ENCODE results near the gene NDUFB6. TPM values are rescaled to one million over a fixed set of nuclear protein-coding genes. Genes with fewer than 3 reads are reported as not detected.
"Not testable (repeated sequence)": the region's sequence is repeated elsewhere in the genome, so short reads cannot be mapped to it uniquely, and the experiment has no call there.

NDUFB6 gene
- 10 to 100 TPM; 26.2 to 37.4 TPM for polyA plus RNA-seq

DNA sequence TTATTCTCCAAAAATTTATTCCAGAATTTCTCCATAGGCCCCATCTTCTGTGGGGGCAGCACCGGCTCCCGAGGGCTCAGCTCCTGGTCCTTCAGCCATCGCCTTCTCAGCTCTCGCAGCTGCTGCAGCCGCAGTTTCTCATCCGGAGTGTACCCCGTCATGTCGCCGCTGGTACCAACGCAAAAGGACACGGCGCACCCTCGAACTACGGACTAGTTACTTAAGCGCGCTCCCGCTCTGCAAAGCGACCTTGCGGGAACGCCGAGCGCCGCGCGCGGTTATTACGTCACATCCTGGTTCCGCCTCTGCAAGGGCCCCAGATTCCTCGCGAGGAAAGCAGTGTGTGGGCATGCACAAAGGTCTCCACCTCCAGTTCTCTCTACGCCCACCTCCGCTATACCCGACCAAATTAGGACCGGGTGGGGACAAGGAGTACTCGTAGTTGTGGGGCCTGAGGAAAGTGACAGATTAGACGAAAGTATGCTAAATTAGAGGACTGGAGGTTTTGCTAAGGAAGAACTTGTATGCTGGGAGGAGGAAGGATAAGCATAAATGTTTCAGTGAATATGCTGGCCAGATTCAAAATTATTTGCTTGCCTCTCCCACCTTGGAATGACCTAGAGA, at the start of gene NDUFB6:
TSS of gene NDUFB6 (minus strand) at position 260 of the 624 bp plus-strand sequence. CDS start at position 161, 99 bp downstream.
- H3K9me3 ChIP-seq (ENCODE audit: control insufficient read depth in 2 of 2, insufficient read depth in 1 of 2, low read depth in 1 of 2, low read length in 1 of 2), result no peaks in the 10 kb centered on the region
- peak within 1 kb of the TSS; percentile 87 to 98 for H3K4me3 ChIP-seq (ENCODE audit: low read depth in 1 of 2, low read length in 2 of 2)
- no peaks in the 10 kb centered on the region for H3K27me3 ChIP-seq (ENCODE audit: control insufficient read depth in 1 of 2, insufficient read depth in 2 of 2, low read length in 2 of 2)
- 0% methylated on average over 36 of the region's 36 CpGs for whole genome bisulfite sequencing, 2 donors
- H3K36me3 ChIP-seq (ENCODE audit: control insufficient read depth in 2 of 2, insufficient read depth in 2 of 2, low read length in 1 of 2), result peaks cover 0 to 2% of the 10 kb centered on the region in 2 donors
- peak within 1 kb of the TSS; percentile 96 to 97 for H3K27ac ChIP-seq (ENCODE audit: low read depth in 2 of 2, low read length in 1 of 2)
- H3K4me1 ChIP-seq (ENCODE audit: control insufficient read depth in 2 of 2, insufficient read depth in 2 of 2, low read length in 1 of 2), result peaks cover 0 to 2% of the 10 kb centered on the region in 2 donors

- H3K4me3 ChIP-seq (ENCODE audit: low read depth in 1 of 2, low read length in 2 of 2), result no peak overlapping the region
- 73 to 74% methylated on average over 5 of the region's 5 CpGs for WGBS, 2 donors
- no peaks in the 10 kb centered on the region for H3K4me1 ChIP-seq (ENCODE audit: control insufficient read depth in 2 of 2, insufficient read depth in 2 of 2, low read length in 1 of 2)
- no peaks in the 10 kb centered on the region for H3K36me3 ChIP-seq (ENCODE audit: control insufficient read depth in 2 of 2, insufficient read depth in 2 of 2, low read length in 1 of 2)
- no peaks in the 10 kb centered on the region for H3K27me3 ChIP-seq (ENCODE audit: control insufficient read depth in 1 of 2, insufficient read depth in 2 of 2, low read length in 2 of 2)
- no peaks in the 10 kb centered on the region for H3K9me3 ChIP-seq (ENCODE audit: control insufficient read depth in 2 of 2, insufficient read depth in 1 of 2, low read depth in 1 of 2, low read length in 1 of 2)
- no peak overlapping the region for H3K27ac ChIP-seq (ENCODE audit: low read depth in 2 of 2, low read length in 1 of 2)
These were observed 45.3 kb upstream of the NDUFB6 start for GRCh38 chr9:32618261-32618660.

DNA sequence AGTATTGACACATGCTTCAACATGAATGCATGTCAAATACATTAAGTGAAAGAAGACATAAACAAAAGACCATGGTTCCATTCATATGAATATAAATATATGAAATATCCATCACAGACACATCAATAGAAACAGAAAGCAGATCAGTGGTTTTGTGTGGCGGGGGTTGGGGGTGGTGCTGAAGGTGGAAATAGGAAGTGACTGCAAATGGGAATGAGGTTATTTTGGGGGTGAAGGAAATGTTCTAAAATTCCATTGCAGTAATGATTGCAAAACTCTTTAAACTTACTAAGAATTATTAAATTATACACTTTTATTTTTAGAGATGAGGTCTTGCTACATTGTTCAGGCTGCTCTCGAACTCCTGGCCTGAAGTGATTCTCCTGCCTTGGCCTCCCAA, 33.9 kb upstream of the NDUFB6 start:
- no peaks in the 10 kb centered on the region for H3K4me1 ChIP-seq (ENCODE audit: control insufficient read depth in 2 of 2, insufficient read depth in 2 of 2, low read length in 1 of 2)
- H3K9me3 ChIP-seq (ENCODE audit: control insufficient read depth in 2 of 2, insufficient read depth in 1 of 2, low read depth in 1 of 2, low read length in 1 of 2), result no peaks in the 10 kb centered on the region
- H3K27me3 ChIP-seq (ENCODE audit: control insufficient read depth in 1 of 2, insufficient read depth in 2 of 2, low read length in 2 of 2), result no peaks in the 10 kb centered on the region
- no peaks in the 10 kb centered on the region for H3K36me3 ChIP-seq (ENCODE audit: control insufficient read depth in 2 of 2, insufficient read depth in 2 of 2, low read length in 1 of 2)
- WGBS, 2 donors, result 62 to 79% methylated on average over 2 of the region's 2 CpGs
- H3K4me3 ChIP-seq (ENCODE audit: low read depth in 1 of 2, low read length in 2 of 2), result no peak overlapping the region
- no peak overlapping the region for H3K27ac ChIP-seq (ENCODE audit: low read depth in 2 of 2, low read length in 1 of 2)

DNA sequence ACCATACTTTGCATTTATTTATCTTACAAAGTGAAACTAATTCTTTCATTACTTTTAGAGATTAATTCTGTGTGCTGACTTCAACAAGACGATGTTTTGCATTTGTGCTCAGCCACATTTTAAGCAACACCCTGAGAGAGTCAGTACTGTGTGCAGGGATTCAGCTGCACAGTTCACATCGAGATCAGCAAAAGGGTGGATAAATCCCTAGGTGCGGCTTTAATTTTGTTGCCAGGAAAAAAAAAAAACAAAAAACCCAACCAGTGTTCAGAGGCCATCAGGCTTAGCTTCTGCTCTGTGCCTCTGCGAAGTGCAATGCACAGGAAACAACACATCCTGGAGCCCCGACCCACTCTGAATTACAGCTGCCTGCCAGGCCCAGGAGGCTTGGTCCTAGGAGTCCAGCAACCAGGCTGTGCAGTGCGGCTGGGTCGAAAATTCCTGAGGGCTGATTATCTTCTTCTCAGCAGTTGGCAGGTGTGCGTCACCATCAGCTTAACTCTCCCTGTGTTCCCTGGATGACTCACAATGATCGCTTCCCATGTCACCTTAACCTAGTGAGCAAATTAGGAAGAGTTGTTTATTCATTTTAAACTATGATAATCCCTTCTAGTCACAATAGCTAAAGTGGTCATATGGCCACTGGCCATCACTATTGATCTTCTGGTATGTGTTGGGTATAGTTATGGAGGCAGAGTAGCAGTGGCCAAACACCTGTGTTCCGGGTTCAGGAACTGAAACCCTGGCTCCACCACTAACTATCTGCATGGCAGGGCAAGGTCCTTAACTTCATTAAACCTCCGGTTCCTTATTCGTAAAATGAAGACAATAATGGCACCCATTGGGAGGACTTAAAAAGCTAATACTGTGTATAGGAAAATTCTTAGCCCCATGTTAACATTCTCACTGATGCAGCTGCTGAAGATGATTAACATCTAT, 31.2 kb upstream of the NDUFB6 start:
- 54 to 57% methylated on average over 12 of the region's 12 CpGs for WGBS, 2 donors
- no peaks in the 10 kb centered on the region for H3K36me3 ChIP-seq (ENCODE audit: control insufficient read depth in 2 of 2, insufficient read depth in 2 of 2, low read length in 1 of 2)
- no peak overlapping the region for H3K4me3 ChIP-seq (ENCODE audit: low read depth in 1 of 2, low read length in 2 of 2)
- H3K4me1 ChIP-seq (ENCODE audit: control insufficient read depth in 2 of 2, insufficient read depth in 2 of 2, low read length in 1 of 2), result no peaks in the 10 kb centered on the region
- H3K27me3 ChIP-seq (ENCODE audit: control insufficient read depth in 1 of 2, insufficient read depth in 2 of 2, low read length in 2 of 2), result no peaks in the 10 kb centered on the region
- H3K27ac ChIP-seq (ENCODE audit: low read depth in 2 of 2, low read length in 1 of 2), result peak overlapping the region in 1 of 2 donors; percentile 27
- no peaks in the 10 kb centered on the region for H3K9me3 ChIP-seq (ENCODE audit: control insufficient read depth in 2 of 2, insufficient read depth in 1 of 2, low read depth in 1 of 2, low read length in 1 of 2)

DNA sequence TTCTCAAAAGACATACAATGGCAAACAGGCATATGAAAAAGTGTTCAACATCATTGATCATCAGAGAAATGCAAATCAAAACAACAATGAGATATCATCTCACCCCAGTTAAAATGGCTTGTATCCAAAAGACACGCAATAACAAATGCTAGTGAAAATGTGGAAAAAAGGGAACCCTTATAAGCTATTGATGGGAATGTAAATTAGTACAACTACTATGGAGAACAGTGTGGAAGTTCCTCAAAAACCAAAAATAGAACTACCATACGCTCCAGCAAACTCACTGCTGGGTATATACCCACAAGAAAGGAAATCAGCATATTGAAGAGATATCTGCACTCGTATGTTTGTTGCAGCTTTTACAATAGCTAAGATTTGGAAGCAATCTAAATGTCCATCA, 26.1 kb upstream of the NDUFB6 start:
- 66 to 69% methylated on average over 3 of the region's 3 CpGs for WGBS, 2 donors
- not testable (repeated sequence) for H3K27ac ChIP-seq (ENCODE audit: low read depth in 2 of 2, low read length in 1 of 2); H3K9me3 ChIP-seq (ENCODE audit: control insufficient read depth in 2 of 2, insufficient read depth in 1 of 2, low read depth in 1 of 2, low read length in 1 of 2); H3K4me1 ChIP-seq (ENCODE audit: control insufficient read depth in 2 of 2, insufficient read depth in 2 of 2, low read length in 1 of 2); H3K36me3 ChIP-seq (ENCODE audit: control insufficient read depth in 2 of 2, insufficient read depth in 2 of 2, low read length in 1 of 2); H3K27me3 ChIP-seq (ENCODE audit: control insufficient read depth in 1 of 2, insufficient read depth in 2 of 2, low read length in 2 of 2); H3K4me3 ChIP-seq (ENCODE audit: low read depth in 1 of 2, low read length in 2 of 2)

GRCh38 chr9:32596936-32597335, 24.0 kb upstream of the NDUFB6 start:
- Histone ChIP-seq H3K36me3 (ENCODE audit: control insufficient read depth in 2 of 2, insufficient read depth in 2 of 2, low read length in 1 of 2) (no peaks in the 10 kb centered on the region), H3K4me1 (ENCODE audit: control insufficient read depth in 2 of 2, insufficient read depth in 2 of 2, low read length in 1 of 2) (no peaks in the 10 kb centered on the region), H3K27me3 (ENCODE audit: control insufficient read depth in 1 of 2, insufficient read depth in 2 of 2, low read length in 2 of 2) (no peaks in the 10 kb centered on the region), H3K27ac (ENCODE audit: low read depth in 2 of 2, low read length in 1 of 2) (no peak overlapping the region), H3K9me3 (ENCODE audit: control insufficient read depth in 2 of 2, insufficient read depth in 1 of 2, low read depth in 1 of 2, low read length in 1 of 2) (no peaks in the 10 kb centered on the region), H3K4me3 (ENCODE audit: low read depth in 1 of 2, low read length in 2 of 2) (no peak overlapping the region)

DNA sequence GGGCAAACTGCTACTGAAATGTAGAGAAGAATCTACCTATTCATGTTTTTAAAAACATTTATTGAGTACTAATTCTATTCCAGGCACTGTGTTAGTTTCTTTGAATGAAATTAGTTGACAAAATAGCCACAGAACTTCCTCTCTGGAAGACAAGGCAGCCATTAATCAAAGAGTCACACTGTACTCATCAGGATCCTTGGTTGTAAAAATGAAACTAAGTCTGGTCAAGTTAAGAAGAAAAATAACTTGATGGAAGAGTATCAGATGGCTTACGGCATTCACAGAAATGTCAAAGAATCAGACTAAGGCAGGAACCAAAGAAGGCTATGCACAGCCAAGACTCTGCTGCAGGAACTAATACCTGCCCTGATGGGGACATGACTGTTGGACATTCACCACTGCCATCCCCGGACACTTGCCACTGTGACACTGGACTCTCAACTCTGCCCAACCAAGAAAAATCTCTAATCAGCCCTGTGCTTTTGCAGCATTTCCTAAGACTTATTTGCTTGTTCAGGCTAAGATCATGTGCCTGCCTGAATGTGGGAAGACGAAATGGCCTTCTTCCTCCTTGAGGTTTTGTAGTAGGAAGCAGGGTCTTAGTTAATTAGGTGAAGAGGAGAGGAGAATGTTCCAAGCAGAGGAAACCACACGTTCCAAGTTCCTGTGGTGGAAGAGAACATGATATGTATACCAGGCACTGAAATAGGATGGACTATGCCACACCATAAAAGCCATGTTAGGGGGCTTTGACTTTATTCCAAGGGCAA, 23.3 kb upstream of the NDUFB6 start:
- Histone ChIP-seq H3K27ac (ENCODE audit: low read depth in 2 of 2, low read length in 1 of 2) (no peak overlapping the region), H3K4me1 (ENCODE audit: control insufficient read depth in 2 of 2, insufficient read depth in 2 of 2, low read length in 1 of 2) (no peaks in the 10 kb centered on the region), H3K36me3 (ENCODE audit: control insufficient read depth in 2 of 2, insufficient read depth in 2 of 2, low read length in 1 of 2) (no peaks in the 10 kb centered on the region), H3K9me3 (ENCODE audit: control insufficient read depth in 2 of 2, insufficient read depth in 1 of 2, low read depth in 1 of 2, low read length in 1 of 2) (no peaks in the 10 kb centered on the region), H3K4me3 (ENCODE audit: low read depth in 1 of 2, low read length in 2 of 2) (no peak overlapping the region), H3K27me3 (ENCODE audit: control insufficient read depth in 1 of 2, insufficient read depth in 2 of 2, low read length in 2 of 2) (no peaks in the 10 kb centered on the region)
- WGBS, 2 donors, result 68 to 74% methylated on average over 4 of the region's 4 CpGs

- H3K4me3 ChIP-seq (ENCODE audit: low read depth in 1 of 2, low read length in 2 of 2), result no peak overlapping the region
- no peak overlapping the region for H3K27ac ChIP-seq (ENCODE audit: low read depth in 2 of 2, low read length in 1 of 2)
- no peaks in the 10 kb centered on the region for H3K9me3 ChIP-seq (ENCODE audit: control insufficient read depth in 2 of 2, insufficient read depth in 1 of 2, low read depth in 1 of 2, low read length in 1 of 2)
- no peaks in the 10 kb centered on the region for H3K4me1 ChIP-seq (ENCODE audit: control insufficient read depth in 2 of 2, insufficient read depth in 2 of 2, low read length in 1 of 2)
- WGBS, 2 donors, result 46 to 52% methylated on average over 1 of the region's 1 CpG
- no peaks in the 10 kb centered on the region for H3K36me3 ChIP-seq (ENCODE audit: control insufficient read depth in 2 of 2, insufficient read depth in 2 of 2, low read length in 1 of 2)
- H3K27me3 ChIP-seq (ENCODE audit: control insufficient read depth in 1 of 2, insufficient read depth in 2 of 2, low read length in 2 of 2), result no peaks in the 10 kb centered on the region
These were observed 17.9 kb upstream of the NDUFB6 start for GRCh38 chr9:32590898-32591297.

GRCh38 chr9:32590476-32590875, 17.5 kb upstream of the NDUFB6 start:
- Histone ChIP-seq H3K9me3 (ENCODE audit: control insufficient read depth in 2 of 2, insufficient read depth in 1 of 2, low read depth in 1 of 2, low read length in 1 of 2) (no peaks in the 10 kb centered on the region), H3K27ac (ENCODE audit: low read depth in 2 of 2, low read length in 1 of 2) (no peak overlapping the region), H3K4me1 (ENCODE audit: control insufficient read depth in 2 of 2, insufficient read depth in 2 of 2, low read length in 1 of 2) (no peaks in the 10 kb centered on the region), H3K36me3 (ENCODE audit: control insufficient read depth in 2 of 2, insufficient read depth in 2 of 2, low read length in 1 of 2) (no peaks in the 10 kb centered on the region), H3K4me3 (ENCODE audit: low read depth in 1 of 2, low read length in 2 of 2) (no peak overlapping the region), H3K27me3 (ENCODE audit: control insufficient read depth in 1 of 2, insufficient read depth in 2 of 2, low read length in 2 of 2) (no peaks in the 10 kb centered on the region)
- WGBS, 2 donors, result 37 to 44% methylated on average over 2 of the region's 2 CpGs
